NCI-H2171 (cell line): Measurements from ENCODE around the gene PRPF18.

Source experiments
- DNase-seq: peaks from one replicate; lab custom pipeline; 2025; lab: John Stamatoyannopoulos, UW

PRPF18 gene

GRCh38 chr10:13637894-13638293 is 51.1 kb downstream of the PRPF18 start:
- no peak for DNase-seq

- no peak for DNase-seq
These were observed 55.5 kb downstream of the PRPF18 start for GRCh38 chr10:13642293-13642692.

- no peak for DNase-seq
These were observed 56.3 kb downstream of the PRPF18 start for GRCh38 chr10:13643016-13643415.

GRCh38 chr10:13644866-13645265 is 58.1 kb downstream of the PRPF18 start:
- no peak for DNase-seq

GRCh38 chr10:13648425-13648824 is 61.7 kb downstream of the PRPF18 start:
- DNase-seq: no peak

GRCh38 chr10:13649844-13650520 is 63.2 kb downstream of the PRPF18 start:
- no peak for DNase-seq

- no peak for DNase-seq
These were observed 64.2 kb downstream of the PRPF18 start for GRCh38 chr10:13650961-13651360.

- DNase-seq: no peak
These were observed 65.4 kb downstream of the PRPF18 start for GRCh38 chr10:13651969-13652720.

GRCh38 chr10:13652860-13653259 is 66.1 kb downstream of the PRPF18 start:
- DNase-seq: no peak

- DNase-seq: no peak
These were observed 67.5 kb downstream of the PRPF18 start for GRCh38 chr10:13654118-13654830.

- DNase-seq: no peak
These were observed 68.1 kb downstream of the PRPF18 start for GRCh38 chr10:13654846-13655245.

- DNase-seq: no peak
These were observed 69.8 kb downstream of the PRPF18 start for GRCh38 chr10:13656337-13657100.

- DNase-seq: no peak
These were observed 70.4 kb downstream of the PRPF18 start for GRCh38 chr10:13657101-13657680.

- DNase-seq: no peak
These were observed 71.5 kb downstream of the PRPF18 start for GRCh38 chr10:13658264-13658663.

GRCh38 chr10:13658871-13659685 is 72.3 kb downstream of the PRPF18 start:
- no peak for DNase-seq

GRCh38 chr10:13659887-13660550 is 73.3 kb downstream of the PRPF18 start:
- DNase-seq: peak; percentile 19

- DNase-seq: no peak
These were observed 73.8 kb downstream of the PRPF18 start for GRCh38 chr10:13660551-13660920.

- no peak for DNase-seq
These were observed 74.5 kb downstream of the PRPF18 start for GRCh38 chr10:13661256-13661655.

- DNase-seq: no peak
These were observed 78.9 kb downstream of the PRPF18 start for GRCh38 chr10:13665516-13666262.

GRCh38 chr10:13668126-13668525 is 81.4 kb downstream of the PRPF18 start:
- DNase-seq: no peak
